ENCODE results near the gene ZBTB18.

ZBTB18 gene

GRCh38 chr1:244049162-244050013 lies 1.7 kb upstream of the ZBTB18 start:
- no peak for TF ChIP-seq MYC (IDR thresholded peaks at IDR 0.05; ENCODE audit: low read depth, low read length)
- TF ChIP-seq POLR2A (IDR thresholded peaks at IDR 0.05; ENCODE audit: extremely low read depth, insufficient read length) = no peak
- no peak for TF ChIP-seq MAX (IDR thresholded peaks at IDR 0.05; ENCODE audit: low read depth, low read length)
- no peak for TF ChIP-seq CTCF (IDR thresholded peaks at IDR 0.05; ENCODE audit: low read depth, low read length)
- peak; percentile 58 for DNase-seq (ENCODE audit: low read depth)
- peak overlapping the region; percentile 60 for H3K4me3 ChIP-seq (ENCODE audit: low read depth, low read length)

- H3K4me3 ChIP-seq (ENCODE audit: low read depth, low read length) = peak overlapping the region; percentile 60
- TF ChIP-seq POLR2A (IDR thresholded peaks at IDR 0.05; ENCODE audit: extremely low read depth, insufficient read length) (no peak), CTCF (IDR thresholded peaks at IDR 0.05; ENCODE audit: low read depth, low read length) (no peak), MYC (IDR thresholded peaks at IDR 0.05; ENCODE audit: low read depth, low read length) (no peak), MAX (IDR thresholded peaks at IDR 0.05; ENCODE audit: low read depth, low read length) (no peak)
- peak; percentile 48 for DNase-seq (ENCODE audit: low read depth)
These were observed 859 bp upstream of the ZBTB18 start for GRCh38 chr1:244050014-244050834.

- peak; percentile 56 for DNase-seq (ENCODE audit: low read depth)
- TF ChIP-seq MYC (IDR thresholded peaks at IDR 0.05; ENCODE audit: low read depth, low read length) (no peak), POLR2A (IDR thresholded peaks at IDR 0.05; ENCODE audit: extremely low read depth, insufficient read length) (no peak), CTCF (IDR thresholded peaks at IDR 0.05; ENCODE audit: low read depth, low read length) (no peak), MAX (IDR thresholded peaks at IDR 0.05; ENCODE audit: low read depth, low read length) (no peak)
- H3K4me3 ChIP-seq (ENCODE audit: low read depth, low read length) = no peak overlapping the region
These were observed 1.1 kb downstream of the ZBTB18 start for GRCh38 chr1:244052016-244052727.

GRCh38 chr1:244052728-244053312 lies 1.7 kb downstream of the ZBTB18 start:
- no peak for DNase-seq (ENCODE audit: low read depth)
- TF ChIP-seq MYC (IDR thresholded peaks at IDR 0.05; ENCODE audit: low read depth, low read length) (no peak), CTCF (IDR thresholded peaks at IDR 0.05; ENCODE audit: low read depth, low read length) (no peak), MAX (IDR thresholded peaks at IDR 0.05; ENCODE audit: low read depth, low read length) (no peak), POLR2A (IDR thresholded peaks at IDR 0.05; ENCODE audit: extremely low read depth, insufficient read length) (no peak)
- no peak overlapping the region for H3K4me3 ChIP-seq (ENCODE audit: low read depth, low read length)

- no peak for TF ChIP-seq MYC (IDR thresholded peaks at IDR 0.05; ENCODE audit: low read depth, low read length)
- TF ChIP-seq MAX (IDR thresholded peaks at IDR 0.05; ENCODE audit: low read depth, low read length) = no peak
- no peak for TF ChIP-seq POLR2A (IDR thresholded peaks at IDR 0.05; ENCODE audit: extremely low read depth, insufficient read length)
- no peak for TF ChIP-seq CTCF (IDR thresholded peaks at IDR 0.05; ENCODE audit: low read depth, low read length)
- H3K4me3 ChIP-seq (ENCODE audit: low read depth, low read length) = no peak overlapping the region
- no peak for DNase-seq (ENCODE audit: low read depth)
These were observed 2.7 kb downstream of the ZBTB18 start for GRCh38 chr1:244053831-244054230.
